HEK293T (cell line): ENCODE measurements around the gene UQCR10.

ENCODE experiments used
- ELF4 ChIP-seq: fragments of 450-650 bp; IDR thresholded peaks from 2 replicates; pipeline ENCODE4 v1.6.1; 2017; ENCODE audit warnings: antibody characterized with exemption
- SUZ12 ChIP-seq: fragments of 450-650 bp; IDR thresholded peaks from 2 replicates; pipeline ENCODE4 v1.6.1; 2016; ENCODE audit warnings: mild to moderate bottlenecking

GRCh38 chr22:29813563-29813962, 46.4 kb downstream of the UQCR10 start:
- no peak for TF ChIP-seq ELF4
- no peak for TF ChIP-seq SUZ12
